Common myeloid progenitor, CD34-positive (primary cell): ENCODE measurements around the gene TTC29.

Experiments used
- CTCF ChIA-PET: fragments of 350-600 bp; sonication (Branson Sonifier 250); formaldehyde crosslinking; loops from one replicate; lab custom pipeline; 2021; ENCODE audit warnings: antibody characterized with exemption; lab: Charles Lee
- POLR2A ChIA-PET: fragments of 350-600 bp; sonication (Branson Sonifier 250); formaldehyde crosslinking; loops from one replicate; lab custom pipeline; 2021; ENCODE audit warnings: antibody characterized with exemption; lab: Charles Lee
- DNase-seq, 3 donors: peaks; one replicate each; pipeline versions ENCODE4 v3.0.0 to v3.0.0-alpha.2; 2013
- H3K27ac ChIP-seq, 2 experiments: 1 replicate in 1 of 2; 2 replicates in 1 of 2; pipeline ENCODE4 v1.7.0; 2013; ENCODE audit warnings: inconsistent platforms in 2 of 2, low read length in 2 of 2, mild to moderate bottlenecking in 2 of 2, low read depth in 1 of 2, moderate library complexity in 1 of 2; ENCODE audit not compliant: severe bottlenecking in 2 of 2, insufficient read depth in 1 of 2, poor library complexity in 1 of 2
- H3K27me3 ChIP-seq, 5 experiments: replicated peaks in 2 of 5; 1 replicate in 3 of 5; 2 replicates in 2 of 5; pipeline versions ENCODE4 v1.6.1 to v1.7.0; 2013; ENCODE audit warnings: low read length in 4 of 5, mild to moderate bottlenecking in 2 of 5, moderate library complexity in 2 of 5, inconsistent platforms in 1 of 5; ENCODE audit not compliant: insufficient read depth in 5 of 5, control insufficient read depth in 4 of 5
- H3K36me3 ChIP-seq, 4 experiments: 1 replicate in 2 of 4; 2 replicates in 2 of 4; pipeline versions ENCODE4 v1.6.1 to v1.7.0; 2013; ENCODE audit warnings: low read length in 3 of 4, control low read depth in 1 of 4, mild to moderate bottlenecking in 1 of 4; ENCODE audit not compliant: control insufficient read depth in 4 of 4, insufficient read depth in 4 of 4
- H3K4me1 ChIP-seq, 4 experiments: 1 replicate in 3 of 4; 2 replicates in 1 of 4; pipeline versions ENCODE4 v1.6.1 to v1.7.1; 2013; ENCODE audit warnings: low read length in 3 of 4, mild to moderate bottlenecking in 3 of 4, control low read depth in 1 of 4, inconsistent platforms in 1 of 4, moderate library complexity in 1 of 4; ENCODE audit not compliant: control insufficient read depth in 4 of 4, insufficient read depth in 4 of 4; ENCODE audit errors: control extremely low read depth in 1 of 4
- H3K4me3 ChIP-seq, 7 experiments: 1 replicate in 4 of 7; 2 replicates in 3 of 7; pipeline versions ENCODE4 v1.5.1 to v1.7.0; 2013; ENCODE audit warnings: mild to moderate bottlenecking in 7 of 7, low read length in 6 of 7, moderate library complexity in 6 of 7, inconsistent platforms in 2 of 7, low read depth in 2 of 7, control low read depth in 1 of 7; ENCODE audit not compliant: insufficient read depth in 4 of 7, control insufficient read depth in 1 of 7; ENCODE audit errors: extremely low read depth in 1 of 7
- H3K9me3 ChIP-seq, 5 experiments: 1 replicate in 4 of 5; 2 replicates in 1 of 5; pipeline versions ENCODE4 v1.6.1 to v1.7.1; 2013; ENCODE audit warnings: low read length in 4 of 5, mild to moderate bottlenecking in 2 of 5, inconsistent platforms in 1 of 5, low read depth in 1 of 5, moderate library complexity in 1 of 5; ENCODE audit not compliant: control insufficient read depth in 4 of 5, insufficient read depth in 2 of 5; ENCODE audit errors: control extremely low read depth in 1 of 5
- WGBS: methylation state at CpG from one replicate; pipeline ENCODE4 v1.1.5; 2013; ENCODE audit not compliant: insufficient coverage; 5-methylcytosine and 5-hydroxymethylcytosine counted together

TTC29 gene

DNA sequence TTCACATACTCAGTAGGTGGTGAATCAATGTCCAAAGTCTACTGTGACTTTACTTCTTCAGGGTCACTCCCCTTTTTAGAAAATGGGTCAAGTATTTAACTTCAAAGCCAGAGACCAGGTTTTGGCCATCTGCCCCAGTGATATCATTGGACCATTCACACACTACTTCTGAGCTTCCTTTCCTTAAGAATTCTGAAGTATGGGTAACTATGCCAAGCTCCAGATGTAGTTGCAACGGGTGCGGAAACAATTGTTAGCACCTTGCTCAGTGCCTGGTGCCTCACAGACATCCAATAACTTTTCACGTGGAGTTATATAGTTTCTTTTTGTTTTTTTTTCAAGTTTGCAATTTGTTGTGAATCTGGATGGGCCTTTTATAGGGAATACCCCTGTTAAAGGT lies 62.6 kb downstream of the TTC29 start:
- H3K9me3 ChIP-seq: peaks cover 0 to 1% (median 0%) of the 10 kb centered on the region in 5 experiments
- H3K27me3 ChIP-seq: peaks cover 0 to 2% (median 0%) of the 10 kb centered on the region in 5 experiments
- no peaks in the 10 kb centered on the region for H3K4me1 ChIP-seq
- no CpG with 5 or more reads among the region's 3 CpGs for WGBS
- DNase-seq: no peak
- H3K4me3 ChIP-seq: no peak overlapping the region
- H3K36me3 ChIP-seq: no peaks in the 10 kb centered on the region
- H3K27ac ChIP-seq: no peak overlapping the region
- POLR2A ChIA-PET: no interaction called here
- CTCF ChIA-PET: no interaction called here

GRCh38 chr4:146857298-146857697 lies 88.4 kb downstream of the TTC29 start:
- Histone ChIP-seq H3K27me3 (peaks cover 0 to 2% (median 0%) of the 10 kb centered on the region in 5 experiments), H3K36me3 (no peaks in the 10 kb centered on the region), H3K27ac (no peak overlapping the region), H3K4me1 (no peaks in the 10 kb centered on the region), H3K9me3 (no peaks in the 10 kb centered on the region), H3K4me3 (no peak overlapping the region)
- POLR2A ChIA-PET: no interaction called here
- WGBS: no CpG with 5 or more reads among the region's 3 CpGs
- CTCF ChIA-PET: no interaction called here
- DNase-seq: no peak

DNA sequence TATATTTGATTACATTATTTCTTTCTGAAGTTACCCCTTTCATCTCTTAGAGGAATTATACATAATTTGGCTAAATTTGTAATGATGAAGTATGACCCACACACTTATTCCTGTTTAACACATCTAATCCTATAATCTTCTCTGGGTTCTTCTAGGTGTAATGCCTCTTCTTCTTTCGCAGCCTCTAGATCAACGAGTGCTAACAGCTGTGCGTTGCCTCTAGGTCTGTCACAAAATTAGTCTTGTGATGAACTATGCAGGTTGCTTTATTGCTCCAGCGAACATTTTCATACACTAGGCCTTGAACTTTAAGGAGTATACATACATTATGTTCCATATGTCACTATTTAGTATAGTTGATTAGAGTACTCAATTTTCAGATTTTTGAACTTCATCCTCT lies 89.9 kb downstream of the TTC29 start:
- no peak for DNase-seq
- Histone ChIP-seq H3K36me3 (no peaks in the 10 kb centered on the region), H3K9me3 (no peaks in the 10 kb centered on the region), H3K4me3 (no peak overlapping the region), H3K4me1 (no peaks in the 10 kb centered on the region), H3K27ac (no peak overlapping the region), H3K27me3 (peaks cover 0 to 2% (median 0%) of the 10 kb centered on the region in 5 experiments)
- CTCF ChIA-PET: no interaction called here
- POLR2A ChIA-PET: no interaction called here
- 100% methylated on average over 3 of the region's 4 CpGs for WGBS

DNA sequence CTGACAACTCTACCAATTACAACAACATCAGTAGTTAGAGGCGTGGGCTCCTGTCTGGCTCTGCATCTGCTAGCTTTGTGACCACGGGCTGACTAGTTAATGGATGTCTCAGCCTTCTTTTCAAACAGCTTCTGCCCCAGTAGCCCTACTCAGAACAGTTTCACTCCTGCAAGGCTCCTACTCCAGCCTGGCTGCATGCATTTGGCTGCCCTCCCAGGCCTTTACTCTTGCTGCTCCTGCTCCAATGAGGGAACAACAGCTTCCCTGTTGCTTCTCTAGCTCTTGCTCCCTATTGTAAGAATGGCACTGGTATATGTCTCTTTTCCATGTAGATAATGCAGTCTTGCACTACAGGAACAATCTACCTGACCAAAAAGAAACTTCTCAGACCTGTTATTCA lies 93.3 kb downstream of the TTC29 start:
- no peak overlapping the region for H3K27ac ChIP-seq
- H3K4me3 ChIP-seq: no peak overlapping the region
- CTCF ChIA-PET: no interaction called here
- 79% methylated on average over 2 of the region's 2 CpGs for WGBS
- peaks cover 0 to 2% (median 0%) of the 10 kb centered on the region in 5 experiments for H3K27me3 ChIP-seq
- no peaks in the 10 kb centered on the region for H3K9me3 ChIP-seq
- no peak for DNase-seq
- H3K36me3 ChIP-seq: no peaks in the 10 kb centered on the region
- H3K4me1 ChIP-seq: no peaks in the 10 kb centered on the region
- POLR2A ChIA-PET: interaction anchor here (0.6 kb wide), 1 partner anchor 13 kb away, joined by 3 read pairs; no protein-coding TSS in a partner anchor

DNA sequence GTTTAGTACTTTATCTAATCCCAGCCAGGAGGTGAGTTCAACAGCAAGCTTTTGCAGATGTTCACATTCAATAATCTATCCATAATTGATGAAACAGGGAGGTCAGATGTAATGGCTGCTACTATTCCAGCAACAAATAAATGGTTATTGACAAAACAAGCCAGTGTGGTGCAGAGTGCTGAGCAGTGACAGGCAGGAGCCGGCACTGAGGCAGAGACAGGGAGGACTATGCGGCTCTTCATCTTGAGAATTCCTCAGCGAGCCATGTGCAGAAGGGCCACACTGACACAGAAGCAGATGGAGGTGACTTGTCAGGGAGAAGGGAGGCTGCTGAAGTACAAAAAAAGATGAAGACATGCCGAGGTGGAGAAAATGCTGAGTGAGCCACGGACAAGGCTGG lies 98.3 kb downstream of the TTC29 start:
- Histone ChIP-seq H3K27ac (no peak overlapping the region), H3K36me3 (no peaks in the 10 kb centered on the region), H3K4me3 (no peak overlapping the region), H3K9me3 (no peaks in the 10 kb centered on the region), H3K27me3 (no peaks in the 10 kb centered on the region), H3K4me1 (no peaks in the 10 kb centered on the region)
- WGBS: 78% methylated on average over 5 of the region's 5 CpGs
- DNase-seq: no peak
- ChIA-PET POLR2A (no interaction called here), CTCF (no interaction called here)

- no peaks in the 10 kb centered on the region for H3K36me3 ChIP-seq
- H3K4me1 ChIP-seq: no peaks in the 10 kb centered on the region
- DNase-seq: no peak
- H3K9me3 ChIP-seq: no peaks in the 10 kb centered on the region
- no peak overlapping the region for H3K27ac ChIP-seq
- WGBS: 100% methylated on average over 1 of the region's 6 CpGs
- ChIA-PET POLR2A (no interaction called here), CTCF (no interaction called here)
- no peaks in the 10 kb centered on the region for H3K27me3 ChIP-seq
- no peak overlapping the region for H3K4me3 ChIP-seq
Measured at GRCh38 chr4:146846882-146847281, 98.8 kb downstream of the TTC29 start.

- WGBS: 76% methylated on average over 4 of the region's 4 CpGs
- H3K9me3 ChIP-seq: no peaks in the 10 kb centered on the region
- POLR2A ChIA-PET: no interaction called here
- no peaks in the 10 kb centered on the region for H3K36me3 ChIP-seq
- no peak for DNase-seq
- H3K27me3 ChIP-seq: no peaks in the 10 kb centered on the region
- CTCF ChIA-PET: no interaction called here
- H3K4me3 ChIP-seq: no peak overlapping the region
- no peaks in the 10 kb centered on the region for H3K4me1 ChIP-seq
- H3K27ac ChIP-seq: no peak overlapping the region
Measured at GRCh38 chr4:146844761-146845160, 100.9 kb downstream of the TTC29 start.
